ENCODE results near the gene PSD4.

The PSD4 gene

DNA sequence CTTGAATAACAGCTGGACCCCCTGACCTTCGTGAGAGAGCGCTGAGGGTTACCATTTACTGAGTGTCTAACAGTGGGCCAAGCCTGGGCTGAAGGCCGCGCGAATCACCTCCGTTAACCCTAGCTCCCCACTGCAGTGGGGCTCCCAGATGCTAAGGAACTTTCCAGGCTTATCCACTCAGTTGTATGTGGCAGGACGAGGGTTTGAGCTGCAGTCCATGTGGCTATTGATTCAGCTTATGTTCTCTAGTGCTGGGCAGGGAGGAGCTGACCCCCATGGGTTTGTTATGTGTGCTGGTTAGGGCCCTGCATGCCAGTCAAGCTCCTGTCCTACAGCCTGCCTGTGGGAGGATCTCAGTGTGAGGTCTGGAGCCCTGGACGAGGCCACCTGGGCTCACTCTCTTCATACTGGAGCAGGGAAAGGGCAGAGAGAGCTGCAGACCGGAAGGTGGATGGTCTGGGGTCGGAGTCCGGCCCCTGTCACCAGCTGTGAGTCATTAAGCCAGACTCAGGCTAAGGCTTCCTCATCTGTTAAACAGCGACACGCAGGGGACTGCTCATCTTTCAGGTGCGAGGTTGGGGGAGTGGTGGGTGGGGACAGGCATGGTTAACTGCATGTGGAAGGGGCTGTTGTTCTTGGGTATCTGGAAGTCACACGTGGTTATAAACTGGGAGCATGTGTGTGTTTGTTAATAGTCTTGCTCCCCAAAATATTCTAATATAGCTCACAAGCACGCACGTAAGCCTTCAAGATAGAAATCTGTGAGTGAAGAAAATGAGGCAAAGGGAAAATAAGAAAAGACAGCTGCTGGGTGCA is 6.6 kb downstream of the PSD4 start:
- no peaks in the 10 kb centered on the region for H3K27me3 Mint-ChIP-seq
- peak overlapping the region; percentile 57 to 66 for H3K4me3 Mint-ChIP-seq
- peak overlapping the region; percentile 91 for H3K27ac Mint-ChIP-seq
- DNase-seq = no peak
- peak; percentile 46 to 47 for ATAC-seq (replicated peaks)
- peaks cover 41 to 73% of the 10 kb centered on the region in 2 donors for H3K36me3 Mint-ChIP-seq
- H3K9me3 Mint-ChIP-seq = no peaks in the 10 kb centered on the region
- H3K4me1 Mint-ChIP-seq = peaks cover 59 to 90% of the 10 kb centered on the region in 2 donors

DNA sequence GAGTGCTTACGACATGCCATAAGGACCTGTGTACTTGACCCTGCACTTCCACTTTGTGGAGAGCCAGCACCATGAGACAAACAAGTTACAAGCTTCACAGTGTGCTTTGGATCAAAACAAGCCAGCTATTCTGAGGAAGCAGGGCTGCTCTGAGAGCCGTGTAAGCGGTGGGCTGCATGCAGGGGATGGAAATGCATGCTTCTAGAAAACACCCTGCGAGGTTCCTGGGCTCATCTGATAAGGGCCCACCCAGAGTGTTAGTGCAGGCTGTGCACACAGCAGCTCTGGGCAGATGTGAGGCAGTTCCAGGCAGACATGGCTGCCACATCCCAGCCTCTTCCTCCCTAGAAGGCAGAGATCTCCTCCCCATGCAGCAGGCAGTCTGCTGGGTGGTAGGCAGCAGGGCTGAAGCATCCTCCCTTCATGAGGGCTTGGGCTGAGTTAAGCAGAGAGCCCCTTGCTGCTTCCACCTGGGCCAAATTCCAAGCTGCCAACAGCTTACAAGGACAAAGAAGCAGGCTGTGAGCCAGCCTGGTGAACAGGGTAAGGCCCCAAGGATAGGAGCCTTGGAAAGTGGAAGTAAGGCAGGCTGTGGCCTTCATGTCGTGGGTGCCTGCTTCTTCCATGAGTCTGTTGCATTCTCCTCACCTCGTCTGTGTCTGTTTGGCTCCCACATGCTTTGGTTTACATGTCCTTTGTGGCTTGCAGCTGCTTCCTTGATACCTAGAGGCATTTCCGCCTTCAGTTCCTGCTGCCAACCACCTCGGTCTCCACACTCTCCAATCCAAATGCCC is 7.7 kb downstream of the PSD4 start:
- DNase-seq (no peak), ATAC-seq (replicated peaks) (peak; percentile 17 to 29)
- Mint-ChIP-seq H3K4me3 (peak overlapping the region; percentile 21 to 66), H3K4me1 (peaks cover 64 to 93% of the 10 kb centered on the region in 2 donors), H3K27me3 (no peaks in the 10 kb centered on the region), H3K9me3 (no peaks in the 10 kb centered on the region), H3K36me3 (peaks cover 45 to 79% of the 10 kb centered on the region in 2 donors), H3K27ac (peak overlapping the region; percentile 66)

DNA sequence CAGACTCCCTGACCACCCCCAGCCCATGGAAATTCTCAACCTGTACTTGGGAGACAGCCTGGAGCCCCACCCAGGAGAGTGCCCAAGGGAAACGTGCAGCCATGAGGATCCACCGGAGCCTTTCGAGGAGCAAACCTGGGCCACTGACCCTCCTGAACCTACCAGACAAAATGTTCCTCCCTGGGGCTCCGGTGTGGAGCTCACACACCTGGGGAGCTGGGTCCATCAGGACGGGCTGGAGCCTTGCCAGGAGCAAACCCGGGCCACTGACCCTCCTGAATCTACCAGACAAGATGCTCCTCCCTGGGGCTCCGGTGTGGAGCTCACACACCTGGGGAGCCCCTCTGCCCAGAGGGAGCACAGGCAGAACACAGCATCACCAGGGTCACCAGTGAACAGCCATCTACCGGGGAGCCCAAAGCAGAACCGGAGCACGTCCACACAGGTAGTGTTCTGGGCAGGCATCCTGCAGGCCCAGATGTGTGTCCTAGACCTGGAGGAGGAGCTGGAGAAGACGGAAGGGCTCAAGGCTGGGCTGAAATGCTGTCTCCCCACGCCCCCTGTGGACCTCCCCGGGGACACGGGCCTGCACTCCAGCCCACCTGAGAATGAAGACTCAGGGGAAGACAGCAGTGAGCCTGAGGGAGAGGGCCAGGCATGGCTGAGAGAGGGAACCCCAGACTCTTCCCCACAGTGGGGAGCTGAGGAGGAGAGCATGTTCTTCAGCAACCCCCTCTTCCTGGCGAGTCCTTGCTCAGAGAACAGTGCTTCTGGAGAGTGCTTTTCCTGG is 8.9 kb downstream of the PSD4 start:
- H3K27me3 Mint-ChIP-seq = no peaks in the 10 kb centered on the region
- peak overlapping the region; percentile 59 for H3K27ac Mint-ChIP-seq
- H3K36me3 Mint-ChIP-seq = peaks cover 40 to 72% of the 10 kb centered on the region in 2 donors
- peak overlapping the region in 1 of 2 donors; percentile 70 for H3K4me3 Mint-ChIP-seq
- DNase-seq = no peak
- H3K4me1 Mint-ChIP-seq = peaks cover 61 to 95% of the 10 kb centered on the region in 2 donors
- no peak for ATAC-seq (replicated peaks)
- H3K9me3 Mint-ChIP-seq = no peaks in the 10 kb centered on the region

DNA sequence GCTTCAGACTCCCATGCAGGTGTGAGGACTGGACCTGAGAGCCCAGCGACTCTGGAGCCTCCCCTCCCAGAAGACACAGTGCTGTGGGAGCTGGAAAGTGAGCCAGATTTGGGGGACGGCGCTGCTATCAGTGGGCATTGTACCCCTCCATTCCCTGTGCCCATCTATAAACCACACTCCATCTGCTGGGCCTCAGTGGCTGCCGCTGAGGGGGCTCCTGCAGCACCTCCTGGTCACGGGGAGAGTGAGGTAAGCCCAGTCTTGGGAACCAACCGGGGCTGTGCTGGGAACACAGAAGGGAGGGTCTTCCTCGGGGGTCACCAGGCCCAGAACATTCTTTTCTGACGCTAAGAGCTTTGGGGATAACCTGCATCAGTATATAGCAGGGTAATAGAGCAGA is 9.5 kb downstream of the PSD4 start:
- Mint-ChIP-seq H3K27ac (no peak overlapping the region), H3K4me3 (no peak overlapping the region), H3K27me3 (no peaks in the 10 kb centered on the region), H3K9me3 (no peaks in the 10 kb centered on the region), H3K36me3 (peaks cover 41 to 72% of the 10 kb centered on the region in 2 donors), H3K4me1 (peaks cover 62 to 96% of the 10 kb centered on the region in 2 donors)
- no peak for DNase-seq
- ATAC-seq (replicated peaks) = no peak

DNA sequence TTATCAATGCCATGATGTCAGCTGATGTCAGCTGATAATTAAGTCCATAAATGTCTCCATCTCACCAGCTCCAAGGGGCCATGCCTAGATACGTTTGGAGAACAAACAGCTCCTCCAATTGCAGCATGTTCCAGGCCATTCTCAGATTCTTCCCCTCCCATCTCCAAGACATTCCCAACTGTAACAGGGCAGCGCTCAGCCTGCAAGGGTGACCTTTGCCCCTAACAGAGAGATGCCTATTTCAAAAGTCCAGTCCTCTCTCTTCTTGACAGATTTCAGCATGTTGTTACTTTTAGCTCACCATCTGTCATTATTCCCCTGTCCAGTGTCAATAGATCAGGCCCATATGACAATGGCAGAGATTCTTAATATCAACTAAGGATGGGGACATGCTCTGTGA is 9.9 kb downstream of the PSD4 start:
- DNase-seq (no peak), ATAC-seq (replicated peaks) (no peak)
- Mint-ChIP-seq H3K4me1 (peaks cover 58 to 96% of the 10 kb centered on the region in 2 donors), H3K27me3 (no peaks in the 10 kb centered on the region), H3K27ac (peak overlapping the region; percentile 49), H3K4me3 (no peak overlapping the region), H3K36me3 (peaks cover 37 to 68% of the 10 kb centered on the region in 2 donors), H3K9me3 (no peaks in the 10 kb centered on the region)

DNA sequence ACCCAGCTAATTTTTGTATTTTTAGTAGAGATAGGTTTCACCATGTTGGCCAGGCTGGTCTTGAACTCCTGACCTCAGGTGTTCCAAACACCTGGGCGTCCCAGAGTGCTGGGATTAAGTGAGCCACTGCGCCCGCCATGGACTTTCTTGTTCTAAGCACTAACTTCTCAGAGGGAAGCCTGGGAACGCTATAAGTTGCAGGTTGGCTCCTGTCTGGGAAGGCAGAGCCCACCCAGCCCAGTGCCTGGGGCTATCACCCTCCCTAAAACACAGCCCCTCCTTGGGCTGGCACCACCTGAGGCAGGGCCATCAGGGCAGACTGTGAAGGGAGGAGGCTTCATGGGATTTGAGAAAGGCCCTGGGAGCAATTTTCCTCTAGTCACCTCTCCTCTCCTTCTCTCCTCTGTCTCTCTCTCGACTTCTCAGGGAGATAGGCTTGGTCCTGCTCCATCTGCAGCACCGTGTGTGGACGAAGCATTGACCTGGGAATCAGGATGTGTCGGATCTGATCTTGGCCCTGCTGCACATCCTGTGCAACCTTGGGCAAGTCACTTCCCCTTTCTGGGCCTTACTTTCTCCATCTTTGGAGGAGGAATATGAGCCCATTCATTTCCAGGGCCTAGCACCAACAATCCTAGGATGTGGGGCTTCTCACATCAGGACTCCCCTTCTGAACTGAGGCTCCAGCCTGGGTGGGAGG is 10.9 kb downstream of the PSD4 start:
- Mint-ChIP-seq H3K27me3 (no peaks in the 10 kb centered on the region), H3K36me3 (peaks cover 39 to 65% of the 10 kb centered on the region in 2 donors), H3K4me1 (peaks cover 57 to 94% of the 10 kb centered on the region in 2 donors), H3K4me3 (no peak overlapping the region), H3K27ac (peak overlapping the region; percentile 25), H3K9me3 (no peaks in the 10 kb centered on the region)
- no peak for DNase-seq
- ATAC-seq (replicated peaks) = no peak

DNA sequence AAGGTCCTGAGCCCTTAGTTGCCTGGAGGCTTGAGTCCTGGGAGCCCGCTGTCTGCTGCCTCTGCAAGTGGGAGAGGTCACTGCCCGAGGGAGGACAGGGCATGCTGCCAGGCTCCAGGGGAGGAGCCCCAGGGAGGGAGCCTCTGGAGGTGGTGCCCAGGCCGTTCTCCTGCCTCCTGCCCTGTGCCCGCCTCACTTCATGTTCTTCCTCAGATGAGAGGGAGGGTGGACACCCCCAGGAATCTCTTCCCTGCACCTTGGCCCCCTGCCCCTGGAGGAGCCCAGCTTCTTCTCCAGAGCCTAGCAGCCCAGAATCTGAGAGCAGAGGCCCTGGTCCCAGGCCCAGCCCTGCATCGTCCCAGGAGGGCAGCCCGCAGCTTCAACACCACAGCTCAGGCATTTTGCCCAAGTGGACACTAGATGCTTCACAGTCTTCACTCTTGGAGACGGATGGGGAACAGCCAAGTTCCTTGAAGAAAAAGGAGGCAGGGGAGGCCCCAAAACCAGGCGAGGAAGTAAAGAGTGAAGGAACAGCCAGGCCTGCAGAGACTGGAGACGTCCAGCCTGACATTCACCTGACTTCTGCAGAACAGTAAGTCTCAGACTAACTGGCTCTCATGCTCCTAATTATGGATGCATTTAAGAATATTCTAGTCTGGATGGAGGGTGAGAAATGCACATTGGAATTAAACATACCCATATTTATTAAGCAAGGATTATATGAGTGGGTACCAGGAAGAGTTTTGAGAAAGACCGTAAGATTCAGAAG is 12.1 kb downstream of the PSD4 start:
- H3K27ac Mint-ChIP-seq = peak overlapping the region; percentile 86
- H3K4me3 Mint-ChIP-seq = no peak overlapping the region
- peaks cover 41 to 63% of the 10 kb centered on the region in 2 donors for H3K36me3 Mint-ChIP-seq
- H3K9me3 Mint-ChIP-seq = no peaks in the 10 kb centered on the region
- no peaks in the 10 kb centered on the region for H3K27me3 Mint-ChIP-seq
- no peak for DNase-seq
- peaks cover 54 to 94% of the 10 kb centered on the region in 2 donors for H3K4me1 Mint-ChIP-seq
- no peak for ATAC-seq (replicated peaks)

DNA sequence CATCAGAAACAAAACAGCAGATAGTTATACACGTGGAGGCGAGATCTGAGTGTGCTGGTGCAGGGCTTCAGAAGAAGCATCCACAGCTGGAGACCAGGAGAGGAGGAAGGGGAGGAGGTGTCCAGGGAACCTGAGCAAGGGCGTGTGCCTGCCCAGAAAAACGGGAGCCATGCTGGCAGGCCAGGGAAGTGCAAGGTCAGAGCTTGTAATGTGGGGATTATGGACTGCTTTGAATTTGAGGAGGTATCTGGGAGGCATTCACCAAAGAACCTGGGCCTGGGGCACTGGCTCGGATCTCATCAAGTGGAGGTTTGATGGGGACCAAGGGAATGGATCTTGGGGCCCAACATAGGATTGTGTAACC is 12.6 kb downstream of the PSD4 start:
- DNase-seq (no peak), ATAC-seq (replicated peaks) (no peak)
- H3K4me1 Mint-ChIP-seq = peaks cover 57 to 93% of the 10 kb centered on the region in 2 donors
- peaks cover 41 to 57% of the 10 kb centered on the region in 2 donors for H3K36me3 Mint-ChIP-seq
- no peaks in the 10 kb centered on the region for H3K27me3 Mint-ChIP-seq
- H3K9me3 Mint-ChIP-seq = no peaks in the 10 kb centered on the region
- no peak overlapping the region for H3K4me3 Mint-ChIP-seq
- H3K27ac Mint-ChIP-seq = peak overlapping the region; percentile 86

DNA sequence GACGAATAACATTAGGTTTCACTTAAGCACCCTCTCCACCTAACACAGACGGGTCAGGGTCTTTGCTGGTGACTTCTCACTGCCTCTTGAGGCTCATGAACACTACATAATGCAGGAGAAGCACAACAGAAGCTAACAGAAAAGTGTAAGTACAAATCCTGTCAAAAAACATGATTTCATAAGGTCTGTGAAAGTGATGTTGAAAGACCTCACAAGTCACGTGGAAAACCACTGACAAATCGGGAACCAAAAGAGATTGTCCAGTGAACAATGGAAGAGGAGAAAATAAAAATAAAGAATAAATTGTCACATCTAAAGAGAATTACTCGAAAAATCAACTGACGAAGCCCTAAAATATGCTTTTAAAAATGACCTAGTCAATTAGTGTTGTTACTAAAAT is 14.0 kb downstream of the PSD4 start:
- peaks cover 48 to 84% of the 10 kb centered on the region in 2 donors for H3K4me1 Mint-ChIP-seq
- H3K9me3 Mint-ChIP-seq = no peaks in the 10 kb centered on the region
- no peak overlapping the region for H3K27ac Mint-ChIP-seq
- peaks cover 40 to 54% of the 10 kb centered on the region in 2 donors for H3K36me3 Mint-ChIP-seq
- no peak for DNase-seq
- H3K27me3 Mint-ChIP-seq = no peaks in the 10 kb centered on the region
- H3K4me3 Mint-ChIP-seq = no peak overlapping the region
- no peak for ATAC-seq (replicated peaks)

DNA sequence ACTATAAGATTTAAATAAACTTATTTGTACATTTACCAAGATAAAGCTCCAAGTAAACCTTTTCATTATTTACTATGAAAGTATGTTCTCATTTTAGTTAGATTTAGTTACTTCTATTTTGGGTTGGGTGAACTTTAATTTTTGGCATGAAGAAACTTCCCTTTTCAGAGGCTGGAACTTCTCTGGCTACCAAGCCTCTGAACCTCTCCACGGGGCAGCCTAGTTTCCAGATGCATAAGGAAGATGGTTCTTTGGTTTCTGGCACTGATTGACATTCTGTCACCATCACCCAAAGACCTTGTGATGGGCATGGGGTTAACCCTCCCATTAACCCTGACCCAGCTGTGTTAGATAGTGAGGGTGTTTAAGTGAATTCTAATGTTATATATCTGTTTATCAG is 17.1 kb downstream of the PSD4 start:
- peaks cover 34 to 67% of the 10 kb centered on the region in 2 donors for H3K4me1 Mint-ChIP-seq
- H3K4me3 Mint-ChIP-seq = no peak overlapping the region
- H3K9me3 Mint-ChIP-seq = no peaks in the 10 kb centered on the region
- H3K27me3 Mint-ChIP-seq = no peaks in the 10 kb centered on the region
- H3K27ac Mint-ChIP-seq = peak overlapping the region; percentile 47
- peaks cover 41 to 54% of the 10 kb centered on the region in 2 donors for H3K36me3 Mint-ChIP-seq
- ATAC-seq (replicated peaks) (peak; percentile 18 to 27), DNase-seq (no peak)

DNA sequence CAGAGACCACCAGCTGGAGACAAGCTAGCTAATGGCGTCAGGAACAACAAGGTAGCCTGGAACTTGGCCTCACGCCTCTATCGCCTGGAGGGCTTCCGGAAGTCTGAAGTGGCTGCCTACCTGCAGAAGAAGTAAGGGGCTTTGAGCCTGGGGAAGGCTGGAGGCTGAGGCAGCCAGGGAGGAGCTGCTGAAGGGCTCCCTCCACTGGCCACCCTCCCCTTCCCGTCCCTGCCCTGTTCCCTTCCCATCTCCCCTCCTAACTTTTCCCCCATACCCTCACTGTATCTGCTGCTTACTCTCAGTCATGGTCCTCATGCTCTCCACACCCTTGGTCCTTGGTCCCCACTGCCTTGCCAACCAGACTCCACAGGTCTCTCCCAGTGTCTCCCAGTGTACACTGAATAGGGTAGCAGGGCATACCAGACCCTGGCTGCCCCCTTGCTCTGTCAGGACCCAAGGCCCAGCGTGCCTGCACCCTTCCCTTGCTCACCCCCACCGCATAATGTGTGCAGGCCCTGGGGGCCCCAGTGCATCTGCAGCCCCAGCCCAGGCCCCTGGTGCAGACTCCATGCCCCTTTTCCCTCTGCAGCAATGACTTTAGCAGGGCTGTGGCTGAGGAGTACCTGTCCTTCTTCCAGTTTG is 18.8 kb downstream of the PSD4 start:
- Mint-ChIP-seq H3K27ac (peak overlapping the region; percentile 78), H3K4me3 (no peak overlapping the region), H3K4me1 (peaks cover 23 to 58% of the 10 kb centered on the region in 2 donors), H3K27me3 (no peaks in the 10 kb centered on the region), H3K36me3 (peaks cover 46 to 60% of the 10 kb centered on the region in 2 donors), H3K9me3 (no peaks in the 10 kb centered on the region)
- no peak for DNase-seq
- ATAC-seq (replicated peaks) = no peak

DNA sequence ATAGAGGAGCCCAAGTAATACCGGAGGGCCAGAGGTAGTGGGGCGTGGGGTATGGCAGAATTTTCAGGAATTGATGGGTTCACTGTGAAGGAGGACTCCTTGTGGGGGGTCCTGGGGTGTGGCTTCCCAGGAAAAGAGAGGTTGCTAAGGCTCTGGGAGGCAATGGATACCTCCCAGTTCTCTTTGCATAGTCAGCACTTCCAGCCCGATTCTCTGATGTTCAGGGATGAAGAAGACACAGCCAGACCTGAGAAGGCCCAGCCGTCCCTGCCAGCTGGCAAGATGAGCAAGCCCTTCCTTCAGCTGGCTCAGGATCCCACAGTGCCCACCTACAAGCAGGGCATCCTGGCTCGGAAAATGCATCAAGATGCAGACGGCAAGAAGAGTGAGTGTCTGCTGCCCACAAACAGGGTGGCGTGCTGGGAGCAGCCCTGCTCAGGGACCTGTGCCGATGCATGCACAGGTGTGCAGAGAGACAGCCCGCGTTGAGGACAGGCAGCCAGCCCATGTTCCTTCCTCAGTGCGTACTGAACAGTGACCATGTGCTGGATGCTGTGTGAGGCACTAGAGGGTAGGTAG is 22.2 kb downstream of the PSD4 start:
- Mint-ChIP-seq H3K4me1 (peaks cover 10 to 43% of the 10 kb centered on the region in 2 donors), H3K27ac (peak overlapping the region; percentile 51), H3K9me3 (no peaks in the 10 kb centered on the region), H3K27me3 (no peaks in the 10 kb centered on the region), H3K36me3 (peaks cover 42 to 66% of the 10 kb centered on the region in 2 donors), H3K4me3 (no peak overlapping the region)
- ATAC-seq (replicated peaks) (no peak), DNase-seq (no peak)

All from stimulated activated naive B cell treated with anti-CD40 and anti-IgM and Interleukin-4, amounts not matched to agents 10 μg/mL and 1 μg/mL and 100 μg/mL, for 72 hours (primary cell).